Stimulated activated CD4-positive, alpha-beta T cell treated with anti-CD3 and anti-CD28 coated beads, Interleukin-12 subunit alpha, Interleukin-12 subunit beta, amount 100 ng/mL, for 24 hours (primary cell): ENCODE results near the gene ANKUB1.

Experiments
- DNase-seq, 2 experiments: peaks; one replicate each; pipeline ENCODE4 v3.0.0-alpha.2; 2020; ENCODE audit warnings: low read depth in 2 of 2

The ANKUB1 gene

DNA sequence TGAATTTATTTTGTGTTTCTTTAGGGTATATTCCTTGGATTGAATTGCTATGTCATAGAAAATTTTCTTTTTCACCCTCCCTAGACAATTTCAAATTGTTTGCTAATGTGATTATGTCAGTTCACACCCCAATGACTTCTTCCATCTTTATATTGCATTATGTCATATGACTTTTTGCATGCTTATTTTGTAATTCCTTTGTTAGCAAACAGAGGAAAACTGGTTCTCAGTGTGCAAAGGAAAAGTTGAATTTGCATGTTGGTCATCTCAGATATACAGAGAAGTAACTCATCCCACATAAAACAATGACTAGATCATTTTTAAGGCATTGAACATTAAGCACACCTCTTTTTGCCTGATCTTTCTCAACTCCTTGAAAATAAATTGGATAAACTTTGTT lies 17.3 kb upstream of the ANKUB1 start:
- DNase-seq = no peak

DNA sequence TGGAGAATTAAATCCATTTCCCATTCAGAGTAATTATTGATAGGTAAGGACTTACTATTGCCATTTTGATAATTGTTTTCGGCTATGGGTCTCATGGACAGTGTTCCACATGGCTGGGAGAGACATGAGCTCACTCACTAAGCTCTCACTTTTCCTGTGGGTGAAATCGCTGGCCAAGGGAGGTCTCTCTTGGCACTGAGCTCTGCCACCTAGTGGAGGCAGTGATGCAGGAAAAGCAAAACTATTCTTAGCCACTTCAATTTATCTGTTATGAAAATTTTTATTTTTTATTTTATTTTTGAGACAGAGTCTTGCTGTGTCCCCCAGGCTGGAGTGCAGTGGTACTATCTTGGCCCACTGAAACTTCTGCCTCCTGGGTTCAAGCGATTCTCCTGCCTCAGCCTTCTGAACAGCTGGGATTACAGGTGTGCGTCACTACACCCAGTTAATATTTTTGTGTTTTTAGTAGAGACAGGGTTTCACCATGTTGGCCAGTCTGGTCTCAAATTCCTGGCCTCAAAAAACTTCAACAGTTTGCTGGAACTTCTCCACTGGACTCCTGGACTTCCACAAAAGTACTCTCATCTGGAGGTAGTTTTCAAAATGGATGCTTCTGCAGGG lies 16.0 kb upstream of the ANKUB1 start:
- DNase-seq = peak in 1 of 2 experiments; percentile 49

DNA sequence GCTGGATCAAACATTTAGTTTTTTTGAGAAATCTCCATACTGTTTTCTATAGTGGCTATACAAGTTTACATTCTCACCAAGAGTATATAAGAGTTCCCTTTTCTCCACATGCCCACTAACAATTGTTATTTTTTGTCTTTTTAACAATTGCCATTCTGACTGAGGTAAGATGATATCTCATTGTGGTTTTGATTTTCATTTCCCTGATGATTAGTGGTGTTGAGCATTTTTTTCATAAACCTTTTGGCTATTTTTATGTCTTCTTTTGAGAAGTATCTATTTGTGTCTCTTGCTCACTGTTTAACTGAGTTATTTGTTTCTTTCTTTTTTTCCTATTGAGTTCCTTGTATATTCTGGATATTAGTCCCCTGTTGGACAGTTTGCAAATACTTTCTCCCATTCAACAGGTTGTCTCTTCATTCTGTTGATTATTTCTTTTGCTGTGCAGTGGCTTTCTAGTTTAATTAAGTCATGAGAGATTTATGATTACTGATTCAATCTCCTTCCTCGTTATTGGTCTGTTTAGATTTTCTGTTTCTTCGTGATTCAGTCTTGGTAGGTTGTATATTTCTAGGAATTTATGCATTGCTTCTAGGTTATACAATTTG lies 13.9 kb upstream of the ANKUB1 start:
- DNase-seq = no peak

DNA sequence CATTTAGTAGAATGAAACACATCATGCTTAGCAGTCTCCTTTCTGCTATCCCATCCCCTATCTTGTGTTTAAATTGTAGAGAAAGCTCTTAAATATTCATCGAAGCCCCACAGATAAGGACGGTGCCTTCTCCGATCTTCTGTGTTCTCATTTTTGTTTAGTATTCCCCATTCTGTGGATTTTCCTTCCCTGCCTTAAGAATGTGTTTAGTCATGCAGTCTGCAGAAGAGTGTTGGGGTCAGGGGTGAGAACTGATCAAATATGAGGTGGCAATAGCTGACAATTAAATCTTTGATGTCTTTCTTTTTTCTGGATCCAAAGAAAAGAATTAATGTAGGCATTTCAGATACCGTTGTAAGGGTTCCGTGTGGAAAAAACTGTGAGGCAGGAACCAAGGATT lies 9.3 kb upstream of the ANKUB1 start:
- no peak for DNase-seq

DNA sequence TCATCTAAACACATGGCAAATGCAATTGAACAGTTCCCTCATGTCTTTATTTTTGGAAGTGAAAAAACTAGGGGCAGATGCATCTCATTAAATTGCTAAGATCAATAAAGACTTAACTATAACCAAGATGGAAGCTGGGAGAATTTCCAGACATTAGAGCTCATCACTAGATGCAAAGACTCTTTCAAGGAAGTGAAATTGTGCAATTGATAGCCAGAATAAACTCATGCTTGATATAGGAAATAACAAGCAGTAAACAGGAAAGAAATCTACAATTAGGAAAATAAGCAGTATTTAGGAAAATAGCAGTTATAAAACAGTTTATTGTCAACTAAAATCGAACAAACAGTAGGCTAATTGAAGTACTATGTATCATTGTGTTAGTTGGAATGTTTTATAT lies 8.8 kb upstream of the ANKUB1 start:
- DNase-seq = no peak

DNA sequence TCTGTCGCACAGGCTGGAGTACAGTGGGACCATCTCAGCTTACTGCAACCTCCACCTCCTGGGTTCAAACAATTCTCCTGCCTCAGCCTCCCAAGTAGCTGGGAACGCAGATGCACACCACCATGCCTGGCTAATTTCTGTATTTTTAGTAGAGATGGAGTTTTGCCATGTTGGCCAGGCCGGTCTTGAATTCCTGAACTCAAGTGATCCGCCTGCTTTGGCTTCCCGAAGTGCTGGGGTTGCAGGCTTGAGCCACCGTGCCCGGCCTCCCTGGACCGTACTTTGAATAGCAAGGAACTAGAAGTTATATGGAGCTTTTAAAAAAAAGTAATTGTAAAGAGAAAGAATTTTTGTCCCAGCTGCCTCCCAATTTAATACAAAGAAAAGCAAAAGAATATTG lies 8.3 kb upstream of the ANKUB1 start:
- DNase-seq = no peak

DNA sequence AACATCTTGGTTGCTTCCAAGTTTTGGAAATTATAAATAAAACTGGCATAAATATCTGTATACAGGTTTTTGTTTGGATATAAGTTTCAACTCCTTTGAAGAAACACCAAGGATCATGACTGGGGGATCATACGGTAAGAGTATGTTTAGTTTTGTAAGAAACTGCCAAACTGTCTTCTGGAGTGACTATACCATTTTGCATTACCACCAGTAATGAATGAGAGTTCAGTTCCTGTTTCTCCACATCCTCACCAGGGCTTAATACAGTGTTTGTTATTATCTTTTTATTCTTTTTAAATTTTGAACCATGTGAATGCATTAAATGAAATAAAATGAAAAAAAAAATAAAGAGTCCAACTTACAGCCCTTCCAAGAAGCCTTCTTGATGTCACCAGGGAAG lies 3.7 kb upstream of the ANKUB1 start:
- DNase-seq = no peak

DNA sequence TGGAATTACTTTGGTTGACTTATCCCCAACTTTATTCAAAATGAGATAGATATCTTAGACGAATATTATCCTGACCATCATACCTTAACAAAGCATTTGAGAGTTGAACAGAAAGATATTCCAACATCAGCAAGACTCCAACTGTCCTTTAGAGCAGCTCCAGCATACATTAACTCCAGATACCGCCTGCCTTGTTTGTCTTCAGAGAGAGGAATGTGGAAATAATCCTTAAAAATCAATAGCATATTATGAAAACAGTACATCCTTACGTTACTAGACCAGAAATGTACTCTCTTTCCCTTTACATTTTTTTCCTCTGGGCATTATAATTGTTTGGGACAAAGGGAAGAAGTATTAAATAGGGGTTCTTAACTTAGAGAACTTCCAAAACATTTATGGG lies 1.7 kb downstream of the ANKUB1 start:
- no peak for DNase-seq

DNA sequence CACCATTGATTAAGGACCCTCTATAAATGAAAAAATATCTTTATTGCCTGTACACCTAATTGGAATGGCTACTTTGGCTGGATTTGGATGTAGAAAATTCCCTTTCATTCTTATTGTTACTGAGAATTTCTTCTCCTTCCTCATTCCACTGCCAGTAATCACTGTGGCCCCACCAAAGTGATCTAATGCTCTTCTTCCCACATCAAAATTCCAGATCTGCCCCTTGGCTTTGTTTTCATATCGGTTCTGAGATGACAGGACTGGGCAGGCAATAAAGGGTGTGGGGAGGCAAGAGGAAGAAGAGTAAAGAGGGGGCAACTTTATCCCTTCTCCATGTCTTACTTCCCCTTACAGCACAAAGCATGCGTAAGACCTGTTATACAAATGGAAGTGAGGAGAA lies 2.1 kb downstream of the ANKUB1 start:
- no peak for DNase-seq

DNA sequence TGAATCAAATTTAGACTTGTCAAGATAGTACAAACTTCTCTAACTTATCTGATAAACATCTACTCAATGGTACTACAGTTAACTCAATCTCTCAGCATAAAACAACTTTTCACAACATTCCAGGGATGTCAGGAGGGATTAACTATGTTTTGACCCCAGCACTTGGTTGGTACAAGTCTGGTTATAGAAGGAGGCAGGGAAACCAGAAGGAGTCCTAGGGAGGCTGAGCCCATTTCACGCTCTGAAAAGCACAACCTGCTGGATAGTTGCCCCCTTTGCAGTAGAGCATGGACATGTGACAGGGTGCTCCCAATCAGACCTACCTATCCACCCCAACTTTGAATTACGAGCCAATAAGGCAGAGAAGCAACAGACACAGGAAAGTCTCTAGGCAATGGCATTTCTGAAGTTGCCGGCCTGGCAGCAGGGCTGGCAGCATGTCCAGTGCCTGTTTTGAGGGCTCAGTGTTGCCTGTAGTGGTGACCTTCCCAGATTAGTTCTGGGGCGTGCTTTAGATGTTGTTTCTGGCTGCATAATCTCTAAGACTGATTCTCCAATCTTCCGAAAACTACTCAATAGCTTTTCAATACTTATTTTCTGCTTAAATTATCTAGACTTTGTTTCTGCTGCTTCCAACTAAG lies 8.2 kb downstream of the ANKUB1 start:
- DNase-seq = no peak

DNA sequence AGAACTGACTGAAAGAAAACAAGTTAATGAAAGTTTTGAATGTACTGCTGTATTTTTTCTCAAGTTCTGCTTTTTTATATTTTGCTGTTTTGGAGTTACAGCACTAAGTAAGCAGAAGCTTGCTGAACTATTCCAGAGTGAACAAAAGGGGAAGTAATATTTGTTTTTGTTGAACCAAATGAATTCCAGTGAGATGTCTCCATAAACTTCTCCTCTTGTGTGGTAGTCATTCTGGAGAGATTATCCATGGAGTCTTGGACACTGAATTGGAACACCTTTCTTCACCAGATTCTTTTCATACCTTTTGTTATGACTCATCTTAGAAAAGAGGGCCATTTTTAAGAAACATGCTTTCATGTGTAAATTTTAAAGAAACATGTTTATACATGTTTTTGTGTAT lies 8.8 kb downstream of the ANKUB1 start:
- no peak for DNase-seq

DNA sequence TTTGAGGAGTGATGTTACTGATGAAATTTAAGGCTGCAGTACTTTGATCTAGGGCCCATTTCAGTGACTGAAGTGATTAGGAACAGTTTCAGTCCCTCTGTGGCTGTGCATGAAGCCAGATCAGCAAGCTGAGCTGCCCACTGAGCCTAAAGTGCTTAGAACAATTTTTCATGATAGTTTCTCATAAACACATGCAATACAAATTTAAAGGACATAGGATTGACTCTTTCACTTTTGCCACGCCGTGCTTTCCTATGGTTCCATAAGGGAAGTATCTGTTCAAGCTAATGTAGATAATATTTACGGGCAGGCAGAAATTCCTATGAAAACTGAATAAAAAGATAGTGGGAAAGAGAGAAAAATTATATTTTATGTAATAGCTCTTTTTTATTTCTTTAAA lies 10.6 kb downstream of the ANKUB1 start:
- no peak for DNase-seq

DNA sequence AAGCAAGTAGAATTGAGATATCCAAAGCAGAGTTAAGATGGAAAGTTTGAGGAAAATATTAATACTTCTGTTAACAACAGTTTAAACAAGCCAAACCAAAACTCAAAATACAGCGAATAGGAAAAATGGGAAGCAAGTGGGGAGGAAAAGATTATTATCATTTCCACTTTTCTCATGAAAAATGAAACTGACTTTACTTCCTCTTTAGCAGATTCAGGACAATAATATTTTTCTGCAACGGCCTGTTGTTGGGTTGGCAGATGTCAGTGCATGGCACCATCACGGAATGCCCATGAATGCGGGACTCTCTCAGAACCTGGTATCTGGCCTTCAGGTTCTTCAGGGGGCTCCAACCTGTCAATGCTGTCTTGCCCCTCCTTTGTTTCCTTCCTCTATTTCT lies 11.1 kb downstream of the ANKUB1 start:
- no peak for DNase-seq

DNA sequence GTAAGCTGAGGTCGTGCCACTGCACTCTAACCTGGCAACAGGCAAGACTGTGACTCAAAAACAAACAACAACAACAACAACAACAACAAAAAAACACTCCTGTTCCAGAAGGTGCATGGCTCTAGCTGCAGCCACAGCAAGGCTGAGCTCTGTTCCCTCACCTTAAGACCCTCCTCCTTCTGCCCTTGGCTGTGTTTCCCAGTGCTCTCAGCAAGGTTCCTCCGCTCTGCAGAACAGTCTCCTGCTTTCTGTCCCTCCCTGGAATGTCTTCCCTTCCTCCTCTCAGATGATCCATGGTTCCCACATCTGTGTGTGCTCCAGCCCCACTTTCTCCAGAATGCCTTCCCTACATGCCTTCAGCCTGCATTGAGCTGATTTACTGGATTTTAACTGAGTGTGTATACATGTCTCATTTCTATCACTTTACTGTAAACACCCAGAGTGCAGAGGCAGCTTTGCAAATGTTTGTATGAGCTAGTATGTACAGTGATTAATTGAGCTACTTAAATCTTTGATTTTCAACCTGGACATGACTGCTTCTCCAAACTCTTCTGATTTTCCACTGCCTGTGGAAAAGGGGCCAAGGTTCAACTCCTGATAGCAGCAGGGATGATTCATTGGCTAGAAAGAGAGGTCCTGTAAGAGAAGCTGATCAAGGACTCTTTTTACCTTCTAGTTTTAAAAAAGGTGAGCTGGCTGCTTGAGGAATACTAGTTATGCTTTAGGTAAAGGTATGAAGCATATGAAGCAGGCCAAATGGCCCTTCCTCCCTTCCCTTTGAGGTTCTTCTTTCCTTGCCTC lies 14.7 kb downstream of the ANKUB1 start:
- DNase-seq = no peak

DNA sequence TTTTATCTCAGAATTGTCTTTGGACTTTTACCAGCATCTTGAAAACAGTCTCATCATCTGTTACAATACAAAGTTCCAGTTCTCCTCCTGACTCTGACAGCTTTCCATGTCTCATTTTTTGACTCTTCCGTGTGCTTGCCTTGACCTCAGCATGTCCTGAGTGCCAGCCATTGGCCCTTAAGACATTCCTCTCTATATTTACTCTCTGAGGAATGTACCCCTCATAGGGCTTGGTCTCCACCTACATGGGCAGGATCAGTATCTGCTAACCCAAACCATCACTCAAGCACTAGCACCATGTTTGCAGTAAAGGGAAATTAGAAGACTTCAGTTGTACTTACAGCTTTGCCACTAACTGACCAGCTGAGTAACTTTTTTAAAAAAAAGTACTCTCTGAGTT lies 16.2 kb downstream of the ANKUB1 start:
- no peak for DNase-seq

DNA sequence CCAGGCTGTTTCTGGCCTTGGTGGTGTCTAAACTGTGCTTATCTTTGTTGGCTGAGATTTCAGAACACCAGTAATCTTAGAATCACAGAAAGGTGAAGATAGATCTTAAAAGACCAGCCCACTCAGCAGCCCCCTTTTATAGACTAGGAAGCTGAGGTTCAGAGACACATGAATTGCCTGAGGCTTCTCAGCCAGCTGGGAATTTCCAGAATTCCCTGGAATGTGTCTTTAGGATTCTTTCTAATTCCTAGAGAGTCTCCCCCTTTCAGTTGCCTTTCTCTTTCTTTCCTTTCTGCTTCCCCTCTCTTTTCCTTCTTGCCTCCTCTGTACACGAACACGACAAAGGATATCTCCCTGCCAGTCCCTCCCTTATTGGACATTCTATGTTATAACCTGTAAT lies 19.5 kb downstream of the ANKUB1 start:
- DNase-seq = no peak

DNA sequence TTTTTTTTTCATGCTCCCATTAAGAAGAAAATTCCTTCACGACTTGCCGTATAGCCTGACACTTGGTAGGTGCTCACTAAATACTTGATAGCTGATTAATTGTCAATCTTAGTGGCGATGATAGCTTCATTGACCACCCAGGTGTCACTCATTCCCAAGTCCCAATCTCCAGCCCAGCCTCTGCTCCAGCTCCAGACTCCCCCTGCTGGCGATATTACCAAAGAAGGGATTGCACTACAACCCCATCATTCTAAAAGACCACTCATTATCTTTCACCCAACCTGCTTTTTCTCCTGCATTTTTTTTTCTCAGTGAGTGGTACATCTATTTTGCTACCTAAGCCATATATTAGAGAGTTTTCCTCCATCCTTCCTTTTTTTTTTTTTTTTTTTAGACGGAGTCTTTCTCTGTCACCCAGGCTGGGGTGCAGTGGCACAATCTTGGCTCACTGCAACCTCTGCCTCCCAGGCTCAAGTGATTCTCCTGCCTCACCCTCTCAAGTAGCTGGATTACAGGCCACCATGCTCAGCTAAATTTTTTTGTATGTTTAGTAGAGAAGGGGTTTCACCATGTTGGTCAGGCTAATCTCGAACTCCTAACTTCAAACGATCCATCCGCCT lies 20.6 kb downstream of the ANKUB1 start:
- peak in 1 of 2 experiments; percentile 26 for DNase-seq

DNA sequence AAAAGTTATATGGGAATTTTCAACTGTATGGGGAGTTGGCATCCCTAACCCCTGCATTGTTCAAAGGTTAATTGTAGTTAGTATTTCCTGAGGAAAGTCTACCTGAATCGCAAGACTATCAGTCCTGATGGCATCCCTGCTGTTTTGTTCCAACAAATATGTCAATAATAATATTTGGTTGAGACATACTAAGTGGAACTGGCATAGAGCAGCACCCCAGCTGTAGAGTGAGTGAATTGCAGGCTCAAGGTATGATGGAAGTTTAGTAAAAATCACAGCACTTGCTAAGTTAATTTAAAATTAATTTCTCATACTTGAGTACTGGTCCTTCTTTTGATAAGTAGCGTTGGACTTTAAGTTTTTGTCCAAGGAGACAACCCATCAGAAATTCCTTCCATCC lies 22.1 kb downstream of the ANKUB1 start:
- no peak for DNase-seq

DNA sequence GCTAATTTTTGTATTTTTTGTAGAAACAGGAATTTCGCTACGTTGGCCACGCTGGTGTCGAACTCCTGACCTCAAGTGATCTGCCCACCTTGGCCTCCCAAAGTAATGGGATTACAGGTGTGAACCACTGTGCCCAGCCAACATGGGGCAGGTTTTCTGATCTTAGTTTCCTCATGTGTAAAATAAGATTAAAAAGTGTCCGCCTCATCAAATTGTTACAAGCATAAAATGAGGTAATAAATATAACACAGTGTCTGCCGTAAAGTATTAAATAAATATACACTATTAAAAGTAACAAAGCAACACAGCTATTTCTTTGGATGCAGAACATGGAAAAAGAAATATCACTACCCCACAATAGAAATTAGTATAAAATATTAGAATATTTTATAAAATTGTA lies 23.6 kb downstream of the ANKUB1 start:
- no peak for DNase-seq

DNA sequence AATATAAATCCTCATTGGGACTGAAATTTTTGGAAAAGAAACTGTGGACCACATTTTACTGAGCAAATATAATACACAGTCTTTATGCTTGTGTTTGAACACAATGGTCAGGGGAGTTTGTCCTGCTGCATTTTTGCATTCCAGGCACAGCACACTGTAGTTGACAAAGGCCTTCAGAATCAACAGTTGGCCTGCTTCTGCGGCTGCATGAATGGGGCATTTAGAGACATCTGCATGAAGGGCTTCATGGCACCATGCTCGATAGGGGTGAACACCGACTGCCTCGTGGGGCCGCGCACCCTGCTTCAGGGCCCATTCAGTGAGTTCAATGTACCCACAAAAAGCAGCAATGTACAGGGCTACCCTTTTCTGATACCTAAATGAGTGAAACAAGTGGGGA lies 24.6 kb downstream of the ANKUB1 start:
- DNase-seq = no peak

DNA sequence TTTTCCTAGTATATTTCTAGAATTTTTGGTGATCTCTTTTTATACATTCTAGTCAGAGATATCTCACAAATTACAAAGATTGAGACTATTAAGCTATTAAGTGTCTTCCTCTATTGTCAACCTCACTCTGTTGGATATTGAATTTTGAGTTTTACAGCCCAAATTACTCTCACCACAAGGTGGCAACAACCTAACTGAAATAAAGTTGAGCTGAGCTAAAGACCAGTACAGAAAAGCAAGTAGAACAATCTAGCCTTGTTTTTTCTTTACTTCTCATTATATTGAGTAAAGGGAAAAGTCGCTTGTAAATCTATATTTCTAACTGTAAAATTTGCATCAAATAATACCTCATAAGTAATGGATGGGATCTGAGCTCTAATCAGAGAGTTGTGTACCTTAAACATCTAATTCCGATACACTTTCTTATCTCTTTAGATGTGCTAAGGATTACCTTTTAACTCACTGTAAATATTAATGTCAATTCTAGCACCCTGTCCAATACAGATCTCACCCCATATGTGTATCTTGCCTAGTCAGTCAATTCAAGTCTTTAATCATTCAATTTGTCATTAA lies 26.5 kb downstream of the ANKUB1 start:
- no peak for DNase-seq

DNA sequence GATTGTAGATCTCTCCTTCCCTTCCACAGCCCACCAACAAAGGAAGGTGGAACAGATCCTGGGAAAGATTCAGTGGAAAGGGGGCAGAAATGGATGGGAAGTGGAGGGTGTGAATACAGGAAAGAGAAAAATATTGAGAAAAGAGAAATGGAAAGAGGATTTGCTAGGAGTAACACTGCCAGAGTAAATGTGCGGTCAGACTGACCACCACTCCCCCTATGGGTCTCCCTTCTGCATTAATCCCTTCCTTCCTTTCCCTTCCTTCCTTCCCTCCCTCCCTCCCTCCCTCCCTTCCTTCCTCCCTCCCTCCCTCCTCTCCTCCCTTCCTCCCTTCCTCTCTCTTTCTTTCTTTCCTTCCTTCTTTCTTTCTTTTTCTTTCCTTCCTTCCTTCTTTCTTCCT lies 28.1 kb downstream of the ANKUB1 start:
- no peak for DNase-seq
